GM12801 (cell line): ENCODE results near the gene HCLS1.

Experiments used
- TF ChIP-seq, protein P1 (sequence below): IDR thresholded peaks from one replicate; pipeline ENCODE4 v1.5.1; 2011; ENCODE audit warnings: control low read depth; ENCODE audit not compliant: insufficient read length; ENCODE audit errors: extremely low read depth

Gene HCLS1

DNA sequence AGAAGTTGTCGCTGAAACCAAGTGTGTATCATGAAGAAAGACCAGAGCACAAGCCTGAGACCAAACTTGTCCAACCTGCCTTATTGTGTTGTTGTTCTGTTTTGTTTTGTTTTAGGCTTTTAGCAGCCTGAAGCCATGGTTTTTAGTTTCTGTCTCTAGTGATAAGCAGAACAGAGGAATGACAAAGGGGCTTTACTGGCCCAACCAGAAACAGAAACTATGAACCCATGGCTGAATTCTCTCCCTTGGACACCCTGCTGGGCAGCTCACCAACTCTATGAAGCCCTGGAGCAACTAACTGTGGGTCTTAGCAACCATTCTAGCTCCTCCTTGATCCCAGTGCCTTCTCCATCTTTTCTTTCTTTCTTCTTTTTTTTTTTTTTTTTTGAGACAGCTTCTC lies 30.3 kb downstream of the HCLS1 start:
- TF ChIP-seq, protein P1, sequence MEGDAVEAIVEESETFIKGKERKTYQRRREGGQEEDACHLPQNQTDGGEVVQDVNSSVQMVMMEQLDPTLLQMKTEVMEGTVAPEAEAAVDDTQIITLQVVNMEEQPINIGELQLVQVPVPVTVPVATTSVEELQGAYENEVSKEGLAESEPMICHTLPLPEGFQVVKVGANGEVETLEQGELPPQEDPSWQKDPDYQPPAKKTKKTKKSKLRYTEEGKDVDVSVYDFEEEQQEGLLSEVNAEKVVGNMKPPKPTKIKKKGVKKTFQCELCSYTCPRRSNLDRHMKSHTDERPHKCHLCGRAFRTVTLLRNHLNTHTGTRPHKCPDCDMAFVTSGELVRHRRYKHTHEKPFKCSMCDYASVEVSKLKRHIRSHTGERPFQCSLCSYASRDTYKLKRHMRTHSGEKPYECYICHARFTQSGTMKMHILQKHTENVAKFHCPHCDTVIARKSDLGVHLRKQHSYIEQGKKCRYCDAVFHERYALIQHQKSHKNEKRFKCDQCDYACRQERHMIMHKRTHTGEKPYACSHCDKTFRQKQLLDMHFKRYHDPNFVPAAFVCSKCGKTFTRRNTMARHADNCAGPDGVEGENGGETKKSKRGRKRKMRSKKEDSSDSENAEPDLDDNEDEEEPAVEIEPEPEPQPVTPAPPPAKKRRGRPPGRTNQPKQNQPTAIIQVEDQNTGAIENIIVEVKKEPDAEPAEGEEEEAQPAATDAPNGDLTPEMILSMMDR, result no peak

DNA sequence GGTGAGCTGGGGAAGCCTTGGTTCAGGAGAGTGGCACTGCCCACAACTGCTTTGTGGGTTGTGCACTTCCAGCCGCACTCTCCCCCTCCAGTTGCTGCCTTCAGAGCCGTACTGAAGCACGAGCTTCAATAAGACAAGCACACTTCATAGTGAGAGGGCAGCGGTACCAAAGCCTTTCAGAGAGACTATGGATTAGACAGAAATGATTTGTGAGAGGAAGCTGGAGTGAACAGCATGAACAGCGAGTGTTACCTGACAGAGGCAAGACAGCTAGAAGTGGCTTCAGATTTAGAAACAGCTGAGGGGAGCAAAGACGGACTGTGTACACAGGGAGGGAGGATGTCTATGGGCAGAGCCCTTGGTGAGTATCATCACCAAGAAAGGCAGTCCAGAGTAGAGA lies 31.1 kb downstream of the HCLS1 start:
- TF ChIP-seq, protein P1, result no peak

DNA sequence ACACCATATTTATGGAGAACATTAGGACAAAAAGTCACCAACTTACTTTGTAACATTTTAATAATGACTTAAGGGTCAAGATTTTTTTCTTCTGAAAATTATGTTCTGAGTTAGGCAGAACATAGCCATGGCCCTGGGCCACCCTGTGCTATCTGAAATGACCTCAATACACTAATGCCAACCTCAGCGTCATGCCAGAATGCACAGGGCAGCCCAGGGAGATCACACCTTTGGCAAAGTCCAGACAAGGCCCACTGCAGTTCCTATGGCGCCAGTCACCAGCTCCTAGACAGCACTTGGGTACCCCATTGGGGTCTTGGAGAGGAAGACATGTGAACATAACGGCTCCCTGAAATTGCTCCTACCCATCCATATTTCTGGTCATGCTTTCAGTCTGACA lies 33.1 kb downstream of the HCLS1 start:
- TF ChIP-seq, protein P1, result no peak

GRCh38 chr3:121627211-121627610 lies 33.5 kb downstream of the HCLS1 start:
- TF ChIP-seq, protein P1, result no peak

GRCh38 chr3:121626495-121626894 lies 34.2 kb downstream of the HCLS1 start:
- TF ChIP-seq, protein P1, result no peak

DNA sequence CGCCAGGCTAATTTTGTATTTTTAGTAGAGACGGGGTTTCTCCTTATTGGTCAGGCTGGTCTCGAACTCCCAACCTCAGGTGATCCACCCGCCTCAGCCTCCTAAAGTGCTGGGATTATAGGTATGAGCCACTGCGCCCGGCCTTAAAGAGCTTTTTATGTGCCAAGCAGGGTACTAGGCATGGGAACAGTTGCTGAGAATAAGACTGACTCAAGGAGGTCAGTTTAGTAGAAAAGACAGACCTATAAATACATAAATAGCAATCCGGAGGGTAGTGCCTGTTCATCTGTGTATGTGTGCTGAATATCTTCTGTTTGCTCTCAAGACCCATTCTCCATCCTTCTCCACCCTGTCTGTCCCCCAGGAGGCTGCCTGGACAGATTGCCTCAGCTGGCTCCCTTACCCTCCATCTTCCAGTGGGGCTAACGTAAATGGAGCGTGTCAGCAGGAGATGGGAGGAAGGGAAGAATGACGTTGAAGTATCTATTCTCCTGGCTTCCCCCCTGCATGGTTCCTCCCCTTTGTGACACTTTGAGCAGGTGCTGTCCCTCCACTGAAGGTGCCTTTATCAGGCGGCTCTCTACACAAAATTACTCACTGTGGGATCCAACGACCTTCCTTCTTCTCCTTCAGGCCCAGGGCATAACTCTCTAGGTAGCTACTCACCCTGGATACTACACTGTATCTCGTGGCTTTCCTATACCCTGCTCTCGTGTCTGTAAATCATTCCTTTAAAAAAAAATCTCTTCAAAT lies 36.4 kb downstream of the HCLS1 start:
- TF ChIP-seq, protein P1, result no peak

DNA sequence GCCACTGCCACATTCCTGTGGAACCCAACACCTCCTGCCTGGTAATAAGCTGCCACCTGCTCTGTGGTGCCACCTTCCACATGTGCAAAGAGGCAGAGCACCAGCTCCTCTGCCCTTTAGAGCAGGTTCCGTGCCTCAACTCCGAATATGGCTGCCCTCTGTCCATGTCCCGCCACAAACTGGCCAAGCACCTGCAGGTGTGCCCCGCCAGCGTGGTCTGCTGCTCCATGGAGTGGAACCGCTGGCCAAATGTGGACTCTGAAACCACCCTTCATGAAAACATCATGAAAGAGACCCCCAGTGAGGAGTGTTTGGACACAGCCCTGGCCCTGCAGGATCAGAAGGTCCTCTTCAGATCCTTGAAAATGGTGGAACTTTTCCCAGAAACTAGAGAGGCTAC lies 39.2 kb downstream of the HCLS1 start:
- TF ChIP-seq, protein P1, result no peak
